Mesenchymal stem cell (in vitro differentiated cells and primary cell): Measurements from ENCODE around the gene CHPF. TPM values are rescaled to one million over a fixed set of nuclear protein-coding genes. Genes with fewer than 3 reads are reported as not detected.

Experiments
- DNase-seq: peaks from one replicate; pipeline ENCODE4 v3.0.0-alpha.2; 2013
- H2AFZ ChIP-seq: one replicate; pipeline ENCODE4 v1.6.1; 2013; ENCODE audit warnings: low read depth, mild to moderate bottlenecking, control low read depth, inconsistent platforms, low read length, moderate library complexity
- H2AK5ac ChIP-seq: 2 replicates; pipeline ENCODE4 v1.6.1; 2013; ENCODE audit warnings: low read length, moderate library complexity, mild to moderate bottlenecking, inconsistent platforms; ENCODE audit not compliant: severe bottlenecking
- H2BK120ac ChIP-seq: one replicate; pipeline ENCODE4 v1.6.1; 2013; ENCODE audit warnings: low read depth, mild to moderate bottlenecking, inconsistent platforms, low read length, moderate library complexity
- H2BK12ac ChIP-seq, 2 experiments: one replicate each; pipeline ENCODE4 v1.6.1; 2013; ENCODE audit warnings: inconsistent platforms in 2 of 2, low read length in 2 of 2, mild to moderate bottlenecking in 2 of 2, moderate library complexity in 2 of 2, control low read depth in 1 of 2
- H2BK15ac ChIP-seq: one replicate; pipeline ENCODE4 v1.6.1; 2013; ENCODE audit warnings: mild to moderate bottlenecking, low read depth, inconsistent platforms; ENCODE audit not compliant: poor library complexity, severe bottlenecking
- H2BK5ac ChIP-seq: 2 replicates; pipeline ENCODE4 v1.6.1; 2013; ENCODE audit warnings: low read depth, mild to moderate bottlenecking, low read length, control low read depth, inconsistent platforms; ENCODE audit not compliant: poor library complexity, severe bottlenecking
- H3K14ac ChIP-seq, 2 experiments: one replicate each; pipeline ENCODE4 v1.6.1; 2013; ENCODE audit warnings: inconsistent platforms in 2 of 2, low read length in 2 of 2, control low read depth in 1 of 2, mild to moderate bottlenecking in 1 of 2, moderate library complexity in 1 of 2
- H3K18ac ChIP-seq, 2 experiments: one replicate each; pipeline ENCODE4 v1.6.1; 2013; ENCODE audit warnings: inconsistent platforms in 2 of 2, low read length in 2 of 2, control low read depth in 1 of 2, low read depth in 1 of 2, mild to moderate bottlenecking in 1 of 2
- H3K23ac ChIP-seq, 2 experiments: one replicate each; pipeline ENCODE4 v1.6.1; 2013; ENCODE audit warnings: inconsistent platforms in 2 of 2, low read length in 2 of 2, mild to moderate bottlenecking in 2 of 2, moderate library complexity in 2 of 2, control low read depth in 1 of 2
- H3K27ac ChIP-seq: 2 replicates; pipeline ENCODE4 v1.5.1; 2013; ENCODE audit warnings: mild to moderate bottlenecking, moderate library complexity, low read length, control low read depth, inconsistent platforms; ENCODE audit not compliant: poor library complexity, severe bottlenecking
- H3K27me3 ChIP-seq, 2 experiments: 2 replicates each; pipeline versions ENCODE4 v1.6.1 to v1.7.0; 2013; ENCODE audit warnings: low read length in 2 of 2, mild to moderate bottlenecking in 2 of 2, moderate library complexity in 2 of 2, control low read depth in 1 of 2, inconsistent platforms in 1 of 2; ENCODE audit not compliant: control insufficient read depth in 1 of 2, insufficient read depth in 1 of 2
- H3K36me3 ChIP-seq, 2 experiments: 2 replicates each; pipeline versions ENCODE4 v1.6.1 to v1.7.0; 2013; ENCODE audit warnings: low read length in 2 of 2, control low read depth in 1 of 2, inconsistent platforms in 1 of 2, low read depth in 1 of 2, mild to moderate bottlenecking in 1 of 2; ENCODE audit not compliant: insufficient read depth in 2 of 2, control insufficient read depth in 1 of 2
- H3K4ac ChIP-seq, 2 experiments: one replicate each; pipeline ENCODE4 v1.6.1; 2013; ENCODE audit warnings: inconsistent platforms in 2 of 2, low read length in 2 of 2, mild to moderate bottlenecking in 2 of 2, moderate library complexity in 2 of 2, control low read depth in 1 of 2, low read depth in 1 of 2
- H3K4me1 ChIP-seq: 2 replicates; pipeline ENCODE4 v1.6.1; 2013; ENCODE audit warnings: low read depth, low read length, control low read depth; ENCODE audit not compliant: control insufficient read depth, insufficient read depth
- H3K4me2 ChIP-seq: 2 replicates; pipeline ENCODE4 v1.6.1; 2013; ENCODE audit warnings: low read length, mild to moderate bottlenecking, inconsistent platforms; ENCODE audit not compliant: poor library complexity, severe bottlenecking
- H3K4me3 ChIP-seq, 2 experiments: 2 replicates each; pipeline versions ENCODE4 v1.5.1 to v1.7.0; 2013; ENCODE audit warnings: low read length in 2 of 2, mild to moderate bottlenecking in 2 of 2, control low read depth in 1 of 2, low read depth in 1 of 2; ENCODE audit not compliant: insufficient read depth in 1 of 2
- H3K79me1 ChIP-seq: replicated peaks from 2 replicates; pipeline ENCODE4 v1.6.1; 2013; ENCODE audit warnings: mild to moderate bottlenecking, control low read depth, low read length, inconsistent platforms; ENCODE audit not compliant: poor library complexity, severe bottlenecking
- H3K9ac ChIP-seq: 2 replicates; pipeline ENCODE4 v1.7.0; 2013; ENCODE audit warnings: mild to moderate bottlenecking, low read length, moderate library complexity
- H3K9me3 ChIP-seq: 2 replicates; pipeline ENCODE4 v1.7.0; 2013; ENCODE audit warnings: mild to moderate bottlenecking, low read length; ENCODE audit not compliant: control insufficient read depth
- H4K8ac ChIP-seq: one replicate; pipeline ENCODE4 v1.6.1; 2013; ENCODE audit warnings: inconsistent platforms, mild to moderate bottlenecking, low read length, moderate library complexity
- H4K91ac ChIP-seq: one replicate; pipeline ENCODE4 v1.6.1; 2013; ENCODE audit warnings: mild to moderate bottlenecking, low read length, inconsistent platforms
- WGBS: methylation state at CpG from one replicate; pipeline ENCODE4 v1.1.7; 2013; ENCODE audit warnings: mixed read lengths; 5-methylcytosine and 5-hydroxymethylcytosine counted together
- small RNA-seq: library from polyadenylated mRNA; stranded (forward); fragments of <200 nt; extraction: miRNeasy Mini kit (QIAGEN cat#:217004); gene quantifications from one replicate; pipeline ENCODE3, GENCODE V24; 2013; ENCODE audit warnings: low read depth

The CHPF gene

DNA sequence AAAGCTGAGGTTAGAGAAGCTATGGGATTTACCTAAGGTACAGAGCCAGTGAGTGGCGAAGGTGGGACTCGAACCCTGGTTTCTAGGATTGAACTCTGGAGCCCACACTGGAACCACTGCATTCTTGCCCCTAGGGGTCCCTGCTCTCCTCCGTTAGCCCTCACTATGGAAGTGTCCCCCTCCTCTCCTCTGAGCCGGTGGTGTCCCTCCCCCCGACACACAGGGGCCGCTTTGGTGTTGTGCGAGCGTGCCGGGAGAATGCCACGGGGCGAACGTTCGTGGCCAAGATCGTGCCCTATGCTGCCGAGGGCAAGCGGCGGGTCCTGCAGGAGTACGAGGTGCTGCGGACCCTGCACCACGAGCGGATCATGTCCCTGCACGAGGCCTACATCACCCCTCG is 53.4 kb downstream of the CHPF start:
- Histone ChIP-seq H3K4me2 (no peak overlapping the region), H2AFZ (no peak overlapping the region), H2BK12ac (no peak overlapping the region), H2BK15ac (no peak overlapping the region), H3K9me3 (no peaks in the 10 kb centered on the region), H4K91ac (no peak overlapping the region), H3K14ac (no peak overlapping the region), H3K9ac (no peak overlapping the region), H3K23ac (no peak overlapping the region), H4K8ac (no peak overlapping the region), H3K4ac (no peak overlapping the region), H3K79me1 (no peaks in the 10 kb centered on the region), H3K27me3 (peaks cover 0 to 29% of the 10 kb centered on the region in 2 experiments), H2AK5ac (no peak overlapping the region), H2BK5ac (no peak overlapping the region), H3K36me3 (peaks cover 51 to 70% of the 10 kb centered on the region in 2 experiments), H3K27ac (no peak overlapping the region), H3K4me1 (peaks cover 13% of the 10 kb centered on the region), H3K18ac (no peak overlapping the region), H3K4me3 (no peak overlapping the region), H2BK120ac (no peak overlapping the region)
- DNase-seq: no peak
- WGBS: 90% methylated on average over 23 of the region's 23 CpGs

DNA sequence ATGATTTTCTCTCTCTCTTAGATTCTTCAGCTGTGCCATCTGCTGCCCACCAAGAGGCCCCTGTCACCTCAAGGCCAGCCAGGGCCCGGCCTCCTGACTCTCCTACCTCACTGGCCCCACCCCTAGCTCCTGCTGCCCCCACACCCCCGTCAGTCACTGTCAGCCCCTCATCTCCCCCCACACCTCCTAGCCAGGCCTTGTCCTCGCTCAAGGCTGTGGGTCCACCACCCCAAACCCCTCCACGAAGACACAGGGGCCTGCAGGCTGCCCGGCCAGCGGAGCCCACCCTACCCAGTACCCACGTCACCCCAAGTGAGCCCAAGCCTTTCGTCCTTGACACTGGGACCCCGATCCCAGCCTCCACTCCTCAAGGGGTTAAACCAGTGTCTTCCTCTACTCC is 54.3 kb downstream of the CHPF start:
- DNase-seq: no peak
- peaks cover under 1 to 24% of the 10 kb centered on the region in 2 experiments for H3K27me3 ChIP-seq
- 84% methylated on average over 9 of the region's 9 CpGs for WGBS

More for the DNA sequence above, 54.3 kb downstream of the CHPF start:
- Histone ChIP-seq H2BK15ac (no peak overlapping the region), H3K27ac (no peak overlapping the region), H3K23ac (no peak overlapping the region), H2BK5ac (no peak overlapping the region), H3K9me3 (no peaks in the 10 kb centered on the region), H2BK120ac (no peak overlapping the region), H3K18ac (no peak overlapping the region), H3K14ac (no peak overlapping the region), H3K36me3 (peaks cover 51 to 71% of the 10 kb centered on the region in 2 experiments), H3K79me1 (no peaks in the 10 kb centered on the region), H3K4ac (no peak overlapping the region), H2BK12ac (no peak overlapping the region), H3K4me3 (no peak overlapping the region), H4K8ac (no peak overlapping the region), H4K91ac (no peak overlapping the region), H3K4me2 (no peak overlapping the region), H2AFZ (no peak overlapping the region), H2AK5ac (no peak overlapping the region), H3K9ac (no peak overlapping the region), H3K4me1 (peaks cover 21% of the 10 kb centered on the region)

Small RNA genes lying within 50 kb of the gene (small RNA-seq; reads per million reads assigned to genes)
- gene MIR3132 (not detected), gene RN7SKP213 (not detected)
